H1 (cell line): ENCODE results near the gene ZNF189. TPM values are rescaled to one million over a fixed set of nuclear protein-coding genes. Genes with fewer than 3 reads are reported as not detected.

Experiments used
- RXRA ChIP-seq: IDR thresholded peaks from 2 replicates; pipeline ENCODE4 v1.6.1; 2011; ENCODE audit warnings: low read depth, mild to moderate bottlenecking, low read length, moderate library complexity; ENCODE audit not compliant: insufficient read depth
- polyA plus RNA-seq, 7 experiments: library from polyadenylated mRNA; depleted of rRNA in 3 of 7; stranded (reverse) in 5 of 7; unstranded in 2 of 7; fragments of >200 nt in 5 of 7; fragments of 200-250 nt in 2 of 7; gene quantifications; 1 replicate in 5 of 7; 2 replicates in 1 of 7; 4 replicates in 1 of 7; pipeline versions ENCODE4 v1.2.1 to v1.2.3, GENCODE V29; 2011 to 2013; ENCODE audit warnings: missing spikeins in 2 of 7, mixed read lengths in 2 of 7
- total RNA-seq: library from RNA; stranded (reverse); fragmentation: NEBNext Ultra II Directional; extraction: Animal tissue kit (Norgen Biotek cat#: 25700); gene quantifications from 2 replicates; pipeline ENCODE4 v1.2.1, GENCODE V29; 2021
- TF ChIP-seq, protein P1 (sequence below): IDR thresholded peaks from 2 replicates; pipeline ENCODE4 v1.6.1; 2012; ENCODE audit warnings: inconsistent platforms

The ZNF189 gene
- total and polyA plus RNA-seq, 2 of the 8 experiments (the other 6 are each of a cell fraction or from before 2014, with no cell fraction given) = 1.9 to 12.3 TPM

DNA sequence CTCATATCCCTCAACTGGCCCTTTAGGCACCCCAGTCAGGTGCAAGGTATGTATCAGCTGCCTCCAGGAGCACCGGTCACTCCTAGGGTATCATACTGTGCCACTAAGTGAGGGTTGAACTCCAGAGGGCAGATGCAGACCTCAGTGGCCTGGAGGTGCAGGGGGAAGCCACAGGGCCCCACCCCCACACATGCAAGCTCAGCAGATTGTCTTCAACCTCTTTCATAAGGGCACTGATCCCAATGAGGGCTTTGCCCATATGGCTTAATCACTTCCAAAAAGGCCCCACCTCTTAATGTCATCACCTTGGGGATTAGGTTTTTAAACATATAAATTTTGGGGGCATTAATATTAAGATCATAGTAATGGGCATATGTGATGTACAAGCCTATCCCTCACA is 42.0 kb upstream of the ZNF189 start (continued):
- no peak for TF ChIP-seq RXRA
- TF ChIP-seq, protein P1, sequence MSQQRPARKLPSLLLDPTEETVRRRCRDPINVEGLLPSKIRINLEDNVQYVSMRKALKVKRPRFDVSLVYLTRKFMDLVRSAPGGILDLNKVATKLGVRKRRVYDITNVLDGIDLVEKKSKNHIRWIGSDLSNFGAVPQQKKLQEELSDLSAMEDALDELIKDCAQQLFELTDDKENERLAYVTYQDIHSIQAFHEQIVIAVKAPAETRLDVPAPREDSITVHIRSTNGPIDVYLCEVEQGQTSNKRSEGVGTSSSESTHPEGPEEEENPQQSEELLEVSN = no peak
